ENCODE data around the gene SPRR4.

DNA sequence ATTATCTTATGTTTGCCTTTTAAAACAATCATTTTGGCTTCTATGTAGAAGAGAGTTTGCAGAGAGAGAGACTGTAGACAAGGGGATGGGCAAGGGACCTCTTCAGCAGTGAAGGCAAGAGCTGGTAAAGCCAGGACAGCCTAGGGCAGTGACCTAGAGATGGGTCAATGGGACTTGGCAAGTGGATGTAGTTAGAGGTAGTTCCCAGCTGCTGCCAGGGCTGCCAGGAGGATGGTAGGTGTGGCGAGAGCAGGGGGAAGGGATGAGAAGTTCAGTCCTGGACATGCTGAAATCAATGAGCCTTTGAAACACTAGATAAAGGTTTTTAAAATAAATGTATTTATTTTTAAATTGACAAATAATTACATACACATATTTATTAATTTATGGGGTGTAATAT lies 29.8 kb upstream of the SPRR4 start:
- TF ChIP-seq CTCF (conservative IDR thresholded peaks at IDR 0.05; ENCODE audit: low read depth, low read length) (no peak), EZH2 (IDR thresholded peaks at IDR 0.05; ENCODE audit: borderline replicate concordance, low read depth, low read length, poor library complexity, severe bottlenecking) (no peak)

Measured in A673 (cell line).